Common myeloid progenitor, CD34-positive (primary cell): Measurements from ENCODE around the gene GRK5.

ENCODE experiments used
- CTCF ChIA-PET: fragments of 350-600 bp; sonication (Branson Sonifier 250); formaldehyde crosslinking; loops from one replicate; lab custom pipeline; 2021; ENCODE audit warnings: antibody characterized with exemption; lab: Charles Lee
- POLR2A ChIA-PET: fragments of 350-600 bp; sonication (Branson Sonifier 250); formaldehyde crosslinking; loops from one replicate; lab custom pipeline; 2021; ENCODE audit warnings: antibody characterized with exemption; lab: Charles Lee
- DNase-seq, 3 donors: peaks; one replicate each; pipeline versions ENCODE4 v3.0.0 to v3.0.0-alpha.2; 2013
- H3K27ac ChIP-seq, 2 experiments: 1 replicate in 1 of 2; 2 replicates in 1 of 2; pipeline ENCODE4 v1.7.0; 2013; ENCODE audit warnings: inconsistent platforms in 2 of 2, low read length in 2 of 2, mild to moderate bottlenecking in 2 of 2, low read depth in 1 of 2, moderate library complexity in 1 of 2; ENCODE audit not compliant: severe bottlenecking in 2 of 2, insufficient read depth in 1 of 2, poor library complexity in 1 of 2
- H3K27me3 ChIP-seq, 5 experiments: replicated peaks in 2 of 5; 1 replicate in 3 of 5; 2 replicates in 2 of 5; pipeline versions ENCODE4 v1.6.1 to v1.7.0; 2013; ENCODE audit warnings: low read length in 4 of 5, mild to moderate bottlenecking in 2 of 5, moderate library complexity in 2 of 5, inconsistent platforms in 1 of 5; ENCODE audit not compliant: insufficient read depth in 5 of 5, control insufficient read depth in 4 of 5
- H3K36me3 ChIP-seq, 4 experiments: 1 replicate in 2 of 4; 2 replicates in 2 of 4; pipeline versions ENCODE4 v1.6.1 to v1.7.0; 2013; ENCODE audit warnings: low read length in 3 of 4, control low read depth in 1 of 4, mild to moderate bottlenecking in 1 of 4; ENCODE audit not compliant: control insufficient read depth in 4 of 4, insufficient read depth in 4 of 4
- H3K4me1 ChIP-seq, 4 experiments: 1 replicate in 3 of 4; 2 replicates in 1 of 4; pipeline versions ENCODE4 v1.6.1 to v1.7.1; 2013; ENCODE audit warnings: low read length in 3 of 4, mild to moderate bottlenecking in 3 of 4, control low read depth in 1 of 4, inconsistent platforms in 1 of 4, moderate library complexity in 1 of 4; ENCODE audit not compliant: control insufficient read depth in 4 of 4, insufficient read depth in 4 of 4; ENCODE audit errors: control extremely low read depth in 1 of 4
- H3K4me3 ChIP-seq, 7 experiments: 1 replicate in 4 of 7; 2 replicates in 3 of 7; pipeline versions ENCODE4 v1.5.1 to v1.7.0; 2013; ENCODE audit warnings: mild to moderate bottlenecking in 7 of 7, low read length in 6 of 7, moderate library complexity in 6 of 7, inconsistent platforms in 2 of 7, low read depth in 2 of 7, control low read depth in 1 of 7; ENCODE audit not compliant: insufficient read depth in 4 of 7, control insufficient read depth in 1 of 7; ENCODE audit errors: extremely low read depth in 1 of 7
- H3K9me3 ChIP-seq, 5 experiments: 1 replicate in 4 of 5; 2 replicates in 1 of 5; pipeline versions ENCODE4 v1.6.1 to v1.7.1; 2013; ENCODE audit warnings: low read length in 4 of 5, mild to moderate bottlenecking in 2 of 5, inconsistent platforms in 1 of 5, low read depth in 1 of 5, moderate library complexity in 1 of 5; ENCODE audit not compliant: control insufficient read depth in 4 of 5, insufficient read depth in 2 of 5; ENCODE audit errors: control extremely low read depth in 1 of 5
- WGBS: methylation state at CpG from one replicate; pipeline ENCODE4 v1.1.5; 2013; ENCODE audit not compliant: insufficient coverage; 5-methylcytosine and 5-hydroxymethylcytosine counted together

GRK5 gene

DNA sequence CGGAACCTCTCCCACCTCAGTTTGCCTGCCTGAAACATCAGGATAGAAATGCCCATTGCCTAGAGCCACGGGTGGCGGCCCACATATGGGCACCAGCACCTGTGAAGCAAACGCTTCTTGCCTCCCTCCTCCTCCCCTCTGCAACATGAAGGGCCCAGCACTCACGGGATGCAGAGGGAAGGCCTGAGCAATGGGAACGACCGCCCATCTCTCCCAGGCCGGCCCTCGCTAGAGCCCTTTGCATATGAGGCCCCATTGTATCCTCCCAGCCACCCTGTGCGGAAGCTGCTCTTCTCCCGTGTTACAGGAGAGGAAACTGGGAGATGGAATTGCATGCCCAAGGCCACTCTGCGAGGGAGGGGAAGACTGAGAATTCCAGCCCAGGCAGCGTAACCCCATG lies 246.9 kb downstream of the GRK5 start:
- DNase-seq: no peak
- Histone ChIP-seq H3K4me3 (no peak overlapping the region), H3K27me3 (no peaks in the 10 kb centered on the region), H3K4me1 (no peaks in the 10 kb centered on the region), H3K27ac (no peak overlapping the region), H3K9me3 (no peaks in the 10 kb centered on the region), H3K36me3 (no peaks in the 10 kb centered on the region)
- ChIA-PET POLR2A (no interaction called here), CTCF (interaction anchor here (1.3 kb wide), 2 partner anchors 9 to 256 kb away, joined by 3 to 6 read pairs; no protein-coding TSS in a partner anchor)
- 95% methylated on average over 9 of the region's 13 CpGs for WGBS

- POLR2A ChIA-PET: no interaction called here
- Histone ChIP-seq H3K27ac (no peak overlapping the region), H3K4me3 (no peak overlapping the region), H3K4me1 (no peaks in the 10 kb centered on the region), H3K9me3 (no peaks in the 10 kb centered on the region), H3K27me3 (no peaks in the 10 kb centered on the region), H3K36me3 (no peaks in the 10 kb centered on the region)
- no peak for DNase-seq
- CTCF ChIA-PET: interaction anchor here (1.3 kb wide), 2 partner anchors 9 to 257 kb away, joined by 3 to 6 read pairs; no protein-coding TSS in a partner anchor
- 98% methylated on average over 10 of the region's 18 CpGs for WGBS
These were observed 247.6 kb downstream of the GRK5 start for GRCh38 chr10:119454990-119455389.

- Histone ChIP-seq H3K4me1 (no peaks in the 10 kb centered on the region), H3K9me3 (no peaks in the 10 kb centered on the region), H3K27ac (no peak overlapping the region), H3K4me3 (no peak overlapping the region), H3K27me3 (no peaks in the 10 kb centered on the region), H3K36me3 (no peaks in the 10 kb centered on the region)
- WGBS: 95% methylated on average over 21 of the region's 23 CpGs
- no peak for DNase-seq
- CTCF ChIA-PET: interaction anchor here (3.1 kb wide), 1 partner anchor 11 kb away, joined by 21 read pairs; no protein-coding TSS in a partner anchor
- POLR2A ChIA-PET: no interaction called here
These were observed 248.5 kb downstream of the GRK5 start for GRCh38 chr10:119455609-119456434.

- Histone ChIP-seq H3K4me1 (no peaks in the 10 kb centered on the region), H3K4me3 (no peak overlapping the region), H3K9me3 (no peaks in the 10 kb centered on the region), H3K27me3 (peaks cover 0 to 1% (median 0%) of the 10 kb centered on the region in 5 experiments), H3K36me3 (no peaks in the 10 kb centered on the region), H3K27ac (no peak overlapping the region)
- ChIA-PET POLR2A (no interaction called here), CTCF (interaction anchor here (0.7 to 3.1 kb wide), 3 partner anchors 8 to 250 kb away, joined by 3 to 21 read pairs (median 3); no protein-coding TSS in a partner anchor)
- DNase-seq: no peak
- WGBS: 95% methylated on average over 6 of the region's 7 CpGs
These were observed 249.1 kb downstream of the GRK5 start for GRCh38 chr10:119456435-119456810.

DNA sequence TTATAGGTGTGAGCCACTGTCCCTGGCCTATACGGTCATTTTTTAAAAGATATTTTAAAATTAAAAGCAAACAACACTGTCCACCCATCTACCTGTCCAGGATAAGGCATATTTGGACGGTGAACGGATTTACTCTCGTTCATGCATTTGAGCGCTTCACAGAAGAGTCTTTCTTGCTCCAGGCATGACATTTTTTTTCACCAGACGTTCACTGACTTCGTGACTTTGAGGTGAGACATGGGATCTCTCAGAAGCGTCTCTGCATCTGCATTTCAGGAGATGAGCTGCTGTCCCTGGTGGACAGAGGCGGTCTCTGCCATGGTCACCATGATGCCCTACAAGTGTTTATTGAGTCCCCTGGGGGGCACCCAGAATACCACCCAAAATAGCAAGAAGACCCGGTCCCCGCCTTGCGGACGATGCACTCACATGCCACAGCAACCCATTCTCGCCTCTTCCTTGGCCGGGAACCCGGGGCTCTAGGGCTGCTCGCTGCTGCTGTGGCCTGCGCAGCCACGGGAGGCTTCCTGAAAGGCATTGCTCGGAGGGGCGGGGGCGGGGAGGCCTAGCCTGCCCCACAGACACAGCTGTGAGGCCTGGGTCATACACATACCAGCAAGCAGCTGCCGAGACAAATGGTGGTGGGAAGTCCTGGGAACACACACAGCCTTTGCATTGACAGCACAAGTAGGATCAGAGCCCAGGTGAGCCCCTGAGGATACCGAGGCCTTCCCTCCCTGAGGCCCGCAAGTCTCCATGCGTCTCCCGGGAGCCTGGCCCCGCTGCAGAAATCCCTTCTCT lies 250.8 kb downstream of the GRK5 start:
- Histone ChIP-seq H3K36me3 (no peaks in the 10 kb centered on the region), H3K27me3 (peaks cover 0 to 1% (median 0%) of the 10 kb centered on the region in 5 experiments), H3K4me1 (no peaks in the 10 kb centered on the region), H3K27ac (no peak overlapping the region), H3K4me3 (no peak overlapping the region), H3K9me3 (peaks cover 0 to 5% (median 0%) of the 10 kb centered on the region in 5 experiments)
- WGBS: 91% methylated on average over 27 of the region's 28 CpGs
- ChIA-PET CTCF (interaction anchor here (0.8 to 3.1 kb wide), 5 partner anchors 13 to 259 kb away, joined by 3 to 21 read pairs (median 3); no protein-coding TSS in a partner anchor), POLR2A (no interaction called here)
- no peak for DNase-seq

DNA sequence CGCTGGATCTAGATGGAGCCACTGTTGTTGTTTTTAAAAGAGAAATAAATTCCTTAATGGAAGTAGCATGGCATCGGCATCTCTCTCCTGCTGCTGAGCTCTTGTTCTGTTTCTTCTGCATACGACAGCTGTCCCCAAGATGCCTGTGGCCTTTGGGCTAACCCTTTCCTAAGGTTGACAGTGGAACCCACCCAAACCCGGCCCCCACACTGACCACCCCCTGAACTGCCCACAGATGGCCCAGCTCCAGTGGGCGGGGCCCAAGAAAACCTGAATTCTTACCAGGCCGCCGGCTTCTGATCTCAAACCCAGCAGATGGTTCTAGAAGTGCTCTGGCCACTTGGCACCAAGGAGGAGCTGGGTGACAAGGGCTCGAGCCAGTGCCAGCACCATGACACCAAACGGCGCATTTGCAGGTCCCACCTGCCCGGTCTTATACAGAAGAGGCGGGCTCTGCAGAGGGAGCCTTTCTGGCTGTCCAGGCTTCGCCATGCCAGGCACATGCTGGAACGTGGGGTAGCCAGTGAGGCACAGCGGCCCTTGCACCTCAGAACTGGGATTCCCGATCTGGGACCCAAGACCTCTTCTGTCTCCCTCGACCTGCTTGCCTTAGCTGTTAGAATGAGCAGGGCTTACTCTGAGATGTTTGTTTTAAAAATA lies 252.4 kb downstream of the GRK5 start:
- Histone ChIP-seq H3K9me3 (peaks cover 0 to 6% (median 0%) of the 10 kb centered on the region in 5 experiments), H3K36me3 (no peaks in the 10 kb centered on the region), H3K27me3 (peaks cover 0 to 1% (median 0%) of the 10 kb centered on the region in 5 experiments), H3K4me1 (no peaks in the 10 kb centered on the region), H3K4me3 (no peak overlapping the region), H3K27ac (no peak overlapping the region)
- CTCF ChIA-PET: interaction anchor here (1.1 to 1.3 kb wide), 2 partner anchors 13 to 15 kb away, joined by 3 to 5 read pairs; no protein-coding TSS in a partner anchor
- WGBS: 94% methylated on average over 13 of the region's 17 CpGs
- no peak for DNase-seq
- POLR2A ChIA-PET: no interaction called here
